HG02981 (cell line): Measurements from ENCODE around the gene NFATC1.
A peak's percentile ranks its signal among the peaks of the same experiment; 100 is the strongest.

Source experiments
- ATAC-seq: cut with Tn5 transposase; IDR thresholded peaks from one replicate; pipeline ENCODE4 v1.9.1; 2021; ENCODE audit warnings: mild to moderate bottlenecking, moderate library complexity; ENCODE audit not compliant: unreplicated experiment

The NFATC1 gene

DNA sequence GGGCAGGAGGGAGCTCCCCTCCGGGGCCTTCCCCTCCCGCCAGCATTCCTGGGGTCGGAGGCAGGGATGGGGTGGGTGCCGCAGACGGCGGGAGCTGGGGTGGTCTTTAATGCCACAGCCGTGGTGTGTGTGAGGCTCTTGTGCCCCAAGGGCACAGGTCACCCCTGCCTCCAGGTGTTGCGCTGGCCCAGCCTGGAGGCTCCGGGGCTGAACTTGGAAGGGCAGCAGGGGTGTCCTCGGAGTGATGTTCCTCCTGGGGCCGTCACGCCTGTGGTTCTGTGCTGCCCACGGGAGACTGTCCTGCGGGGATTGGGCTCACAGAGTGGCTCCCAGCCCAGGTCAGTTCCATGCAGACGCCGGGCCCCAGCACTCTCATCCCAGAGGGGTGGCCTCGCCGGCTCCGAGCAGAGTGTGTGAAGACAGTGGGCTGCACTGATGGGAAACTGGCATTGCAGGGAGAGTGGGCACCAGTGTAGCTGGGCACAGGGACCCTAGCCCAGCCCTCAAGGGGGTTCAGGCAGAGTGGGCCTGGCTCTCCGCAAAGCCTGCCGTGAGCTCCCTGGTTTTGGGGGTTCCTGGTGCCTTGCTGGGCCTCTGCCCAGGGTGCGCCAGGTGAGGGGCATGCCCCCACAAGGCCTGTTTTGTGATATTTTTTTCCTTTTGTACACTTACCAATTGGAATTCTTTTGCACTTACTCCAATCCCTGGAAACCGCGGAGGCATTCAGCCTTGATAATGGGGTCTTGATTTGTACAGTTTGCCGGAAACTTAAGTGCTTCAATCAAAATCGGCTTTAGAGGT, 56.7 kb downstream of the NFATC1 start:
- no peak for ATAC-seq

GRCh38 chr18:79452991-79453645, 57.4 kb downstream of the NFATC1 start:
- no peak for ATAC-seq

- no peak for ATAC-seq
Observed at GRCh38 chr18:79453816-79454735, 58.3 kb downstream of the NFATC1 start.

- ATAC-seq: no peak
Observed at GRCh38 chr18:79455261-79455660, 59.5 kb downstream of the NFATC1 start.

GRCh38 chr18:79456105-79456980, 60.6 kb downstream of the NFATC1 start:
- no peak for ATAC-seq

DNA sequence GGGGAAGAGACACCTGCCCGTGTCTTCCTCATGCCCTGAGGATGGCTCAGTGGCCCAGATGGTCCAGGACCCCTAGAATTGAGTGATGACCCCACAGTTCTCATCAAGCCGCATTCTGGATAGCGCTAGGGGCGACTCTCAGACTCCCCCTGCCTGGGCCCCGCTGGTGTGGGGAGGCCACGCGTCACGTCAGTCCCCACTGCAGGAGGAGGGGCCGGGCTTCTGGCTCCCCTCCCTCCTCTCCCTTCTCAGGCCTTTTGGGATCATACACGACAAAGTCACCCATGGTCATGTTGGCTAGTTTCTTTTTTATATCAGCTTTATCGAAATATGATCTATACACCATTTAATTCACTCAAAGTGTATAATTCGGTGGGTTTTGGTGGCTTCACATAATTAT, 61.5 kb downstream of the NFATC1 start:
- ATAC-seq: no peak

GRCh38 chr18:79457652-79458051, 61.9 kb downstream of the NFATC1 start:
- no peak for ATAC-seq

GRCh38 chr18:79458131-79458838, 62.6 kb downstream of the NFATC1 start:
- no peak for ATAC-seq

DNA sequence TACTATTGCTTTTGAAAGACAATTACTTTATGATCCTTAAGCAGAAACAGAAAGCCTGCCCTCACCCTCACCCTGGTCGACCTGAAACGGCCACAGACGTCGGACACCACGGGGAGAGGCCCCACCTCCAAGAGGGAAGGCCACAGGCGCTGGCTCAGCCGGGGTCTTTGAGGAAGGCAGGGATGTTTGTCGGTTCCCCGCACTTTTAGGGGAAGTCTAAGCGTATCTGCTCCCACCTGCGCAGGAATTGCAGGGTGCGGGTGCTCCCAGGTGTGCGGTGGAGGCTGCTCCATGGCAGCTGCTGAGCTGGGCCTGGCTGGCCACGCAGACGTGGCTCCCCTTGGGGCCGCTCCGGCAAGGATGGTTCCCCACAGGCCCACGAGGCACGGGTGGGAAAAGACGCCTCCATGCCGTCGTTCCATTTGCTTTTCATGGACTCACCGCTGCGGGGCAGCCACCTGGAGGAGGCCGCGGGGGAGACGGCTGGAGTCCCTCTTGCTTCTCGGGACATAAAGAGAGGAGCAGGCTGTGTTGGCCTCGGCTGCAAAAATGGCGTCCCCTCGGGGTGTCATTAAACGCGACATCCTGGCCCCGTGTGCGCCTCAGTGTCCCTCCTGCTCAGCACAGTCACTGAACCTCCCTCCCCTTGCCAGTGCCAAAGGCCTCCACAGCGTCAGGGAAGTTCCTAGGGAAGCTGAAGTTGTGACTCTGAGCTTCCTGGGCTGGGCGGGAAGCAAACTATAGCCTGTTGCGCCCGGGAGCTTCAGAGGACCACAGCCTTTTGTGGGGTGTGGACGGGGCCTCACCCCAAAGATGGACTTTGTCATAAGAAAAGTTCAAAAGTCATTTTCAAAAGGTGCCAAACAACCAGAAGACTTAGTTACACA, 63.4 kb downstream of the NFATC1 start:
- no peak for ATAC-seq

GRCh38 chr18:79459946-79460480, 64.3 kb downstream of the NFATC1 start:
- peak; percentile 9 for ATAC-seq

DNA sequence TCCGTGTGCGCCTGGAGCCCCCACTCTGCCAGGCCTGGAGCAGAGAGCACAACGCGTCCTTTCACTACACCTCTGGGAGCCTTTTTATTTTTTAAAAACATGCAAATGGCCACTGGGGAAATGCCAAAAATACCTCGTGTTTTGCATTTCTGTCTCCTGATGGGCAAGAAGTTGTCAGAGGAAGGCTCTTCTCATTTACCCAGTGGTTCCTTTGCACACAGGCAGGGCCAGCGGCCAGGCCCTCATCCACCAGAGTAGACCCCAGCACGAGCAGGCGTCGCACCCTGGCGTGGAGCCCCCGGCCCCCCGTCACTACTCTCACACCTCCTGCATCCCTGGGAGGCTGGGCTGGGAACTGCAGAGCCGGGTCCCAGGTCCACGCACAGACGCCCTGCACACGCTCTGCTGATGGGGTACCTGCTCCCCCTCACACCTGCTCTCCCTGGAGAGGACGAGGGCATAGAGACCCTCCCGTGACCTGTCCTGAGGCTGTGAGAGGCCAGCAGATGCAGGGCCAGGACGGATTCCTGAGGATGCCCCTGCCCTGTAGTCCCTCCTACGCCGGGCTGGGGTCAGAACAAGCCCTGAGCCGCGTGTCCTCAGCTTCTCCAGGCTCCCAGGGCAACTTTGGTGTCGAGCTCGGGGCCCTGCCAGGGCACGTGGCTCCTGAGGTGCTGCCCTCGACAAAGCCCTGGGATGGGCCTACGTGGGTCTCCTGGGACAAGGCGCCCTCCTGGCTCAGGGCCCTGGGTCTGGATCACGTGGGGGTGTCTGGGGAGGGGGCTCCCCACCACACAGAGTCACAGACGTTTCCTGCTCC, 65.0 kb downstream of the NFATC1 start:
- ATAC-seq: peak; percentile 74

DNA sequence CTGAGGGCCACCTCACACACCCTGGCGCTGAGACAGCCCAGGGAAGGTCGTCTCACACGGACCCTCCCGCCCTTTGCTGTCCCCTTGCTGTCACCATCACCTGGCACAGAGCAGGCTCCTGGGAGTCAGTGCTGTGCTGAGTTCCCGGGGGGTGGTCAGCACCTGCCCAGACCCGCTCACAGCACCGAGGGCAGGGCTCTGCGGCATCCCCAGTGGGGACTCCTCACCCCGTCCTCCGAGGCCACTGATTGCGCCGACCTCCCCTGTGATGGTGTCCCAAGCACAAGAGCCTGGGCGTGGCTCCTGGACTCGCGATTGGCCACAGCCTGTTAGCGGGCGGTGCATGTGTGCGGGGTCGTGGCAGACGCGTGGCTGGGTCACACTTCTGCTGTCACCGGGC, 65.9 kb downstream of the NFATC1 start:
- ATAC-seq: no peak

- no peak for ATAC-seq
Observed at GRCh38 chr18:79463424-79463960, 67.8 kb downstream of the NFATC1 start.

DNA sequence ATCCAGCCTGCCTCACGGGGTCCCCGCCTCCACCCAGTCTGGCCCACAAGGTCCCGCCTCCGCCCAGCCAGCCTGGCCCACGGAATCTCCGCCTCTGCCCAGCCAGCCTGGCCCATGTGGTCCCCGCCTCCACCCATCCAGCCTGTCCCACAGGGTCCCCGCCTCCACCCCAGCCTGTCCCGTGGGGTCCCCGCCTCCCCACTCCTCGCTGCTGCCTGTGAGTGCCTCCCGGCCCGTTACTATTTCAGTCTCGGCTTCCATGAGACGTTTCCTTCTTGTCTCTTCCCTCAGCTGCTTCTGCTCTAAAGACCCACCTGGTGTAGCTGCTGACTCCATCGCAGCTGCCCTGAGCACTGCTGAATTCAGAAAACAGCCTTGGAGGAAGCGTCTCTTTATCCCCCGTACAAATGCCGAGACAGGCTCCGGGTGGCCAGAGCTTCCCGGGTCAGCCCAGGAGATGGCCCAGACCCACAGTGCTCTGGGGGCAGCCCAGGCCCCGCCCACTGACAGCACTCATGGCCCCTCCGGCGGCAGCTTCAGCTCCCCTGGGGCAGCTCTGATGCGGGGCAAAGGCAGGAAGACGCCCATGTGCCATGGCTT, 69.8 kb downstream of the NFATC1 start:
- peak; percentile 68 for ATAC-seq

GRCh38 chr18:79466591-79466990, 70.9 kb downstream of the NFATC1 start:
- no peak for ATAC-seq

- ATAC-seq: no peak
Observed at GRCh38 chr18:79467126-79467525, 71.4 kb downstream of the NFATC1 start.
